ENCODE measurements around the gene GATA2. TPM values are rescaled to one million over a fixed set of nuclear protein-coding genes. Genes with fewer than 3 reads are reported as not detected.
A peak's percentile ranks its signal among the peaks of the same experiment; 100 is the strongest.

Gene GATA2
- total and polyA plus RNA-seq, 2 of the 13 experiments (the other 11 are each of a cell fraction or from before 2014, with no cell fraction given) = 3.5 to 6.2 TPM

DNA sequence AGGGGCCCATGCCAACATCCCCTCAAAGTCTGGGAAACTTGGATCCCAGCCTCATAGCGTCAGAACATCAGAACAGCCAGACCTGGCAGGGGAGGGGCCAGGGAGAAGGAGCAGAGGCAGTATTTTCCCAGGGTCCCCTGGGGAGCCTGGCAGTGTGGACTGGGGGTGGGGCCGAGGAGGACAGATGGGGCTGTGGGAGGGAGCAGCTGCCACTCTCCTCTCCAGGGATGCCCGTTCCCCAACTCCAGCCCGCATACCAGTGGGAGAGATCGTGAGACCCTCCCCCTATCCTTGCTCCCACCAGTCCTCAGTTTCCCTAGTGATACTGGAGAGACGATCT is 19.9 kb downstream of the GATA2 start (continued):
- TF ChIP-seq, protein P1, sequence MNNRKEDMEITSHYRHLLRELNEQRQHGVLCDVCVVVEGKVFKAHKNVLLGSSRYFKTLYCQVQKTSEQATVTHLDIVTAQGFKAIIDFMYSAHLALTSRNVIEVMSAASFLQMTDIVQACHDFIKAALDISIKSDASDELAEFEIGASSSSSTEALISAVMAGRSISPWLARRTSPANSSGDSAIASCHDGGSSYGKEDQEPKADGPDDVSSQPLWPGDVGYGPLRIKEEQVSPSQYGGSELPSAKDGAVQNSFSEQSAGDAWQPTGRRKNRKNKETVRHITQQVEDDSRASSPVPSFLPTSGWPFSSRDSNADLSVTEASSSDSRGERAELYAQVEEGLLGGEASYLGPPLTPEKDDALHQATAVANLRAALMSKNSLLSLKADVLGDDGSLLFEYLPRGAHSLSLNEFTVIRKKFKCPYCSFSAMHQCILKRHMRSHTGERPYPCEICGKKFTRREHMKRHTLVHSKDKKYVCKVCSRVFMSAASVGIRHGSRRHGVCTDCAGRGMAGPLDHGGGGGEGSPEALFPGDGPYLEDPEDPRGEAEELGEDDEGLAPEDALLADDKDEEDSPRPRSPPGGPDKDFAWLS (CRISPR knock-in tag; IDR thresholded peaks at IDR 0.05; ENCODE audit: borderline replicate concordance) = no peak
- TF ChIP-seq, protein P2, sequence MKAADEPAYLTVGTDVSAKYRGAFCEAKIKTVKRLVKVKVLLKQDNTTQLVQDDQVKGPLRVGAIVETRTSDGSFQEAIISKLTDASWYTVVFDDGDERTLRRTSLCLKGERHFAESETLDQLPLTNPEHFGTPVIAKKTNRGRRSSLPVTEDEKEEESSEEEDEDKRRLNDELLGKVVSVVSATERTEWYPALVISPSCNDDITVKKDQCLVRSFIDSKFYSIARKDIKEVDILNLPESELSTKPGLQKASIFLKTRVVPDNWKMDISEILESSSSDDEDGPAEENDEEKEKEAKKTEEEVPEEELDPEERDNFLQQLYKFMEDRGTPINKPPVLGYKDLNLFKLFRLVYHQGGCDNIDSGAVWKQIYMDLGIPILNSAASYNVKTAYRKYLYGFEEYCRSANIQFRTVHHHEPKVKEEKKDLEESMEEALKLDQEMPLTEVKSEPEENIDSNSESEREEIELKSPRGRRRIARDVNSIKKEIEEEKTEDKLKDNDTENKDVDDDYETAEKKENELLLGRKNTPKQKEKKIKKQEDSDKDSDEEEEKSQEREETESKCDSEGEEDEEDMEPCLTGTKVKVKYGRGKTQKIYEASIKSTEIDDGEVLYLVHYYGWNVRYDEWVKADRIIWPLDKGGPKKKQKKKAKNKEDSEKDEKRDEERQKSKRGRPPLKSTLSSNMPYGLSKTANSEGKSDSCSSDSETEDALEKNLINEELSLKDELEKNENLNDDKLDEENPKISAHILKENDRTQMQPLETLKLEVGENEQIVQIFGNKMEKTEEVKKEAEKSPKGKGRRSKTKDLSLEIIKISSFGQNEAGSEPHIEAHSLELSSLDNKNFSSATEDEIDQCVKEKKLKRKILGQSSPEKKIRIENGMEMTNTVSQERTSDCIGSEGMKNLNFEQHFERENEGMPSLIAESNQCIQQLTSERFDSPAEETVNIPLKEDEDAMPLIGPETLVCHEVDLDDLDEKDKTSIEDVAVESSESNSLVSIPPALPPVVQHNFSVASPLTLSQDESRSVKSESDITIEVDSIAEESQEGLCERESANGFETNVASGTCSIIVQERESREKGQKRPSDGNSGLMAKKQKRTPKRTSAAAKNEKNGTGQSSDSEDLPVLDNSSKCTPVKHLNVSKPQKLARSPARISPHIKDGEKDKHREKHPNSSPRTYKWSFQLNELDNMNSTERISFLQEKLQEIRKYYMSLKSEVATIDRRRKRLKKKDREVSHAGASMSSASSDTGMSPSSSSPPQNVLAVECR (CRISPR knock-in tag; IDR thresholded peaks at IDR 0.05; ENCODE audit: borderline replicate concordance) = no peak
- no peak for TF ChIP-seq CCAR2 (optimal IDR thresholded peaks at IDR 0.05; ENCODE audit: low read depth, low read length)
- no peak for TF ChIP-seq SCMH1 (CRISPR knock-in tag; IDR thresholded peaks at IDR 0.05; ENCODE audit: borderline replicate concordance)

DNA sequence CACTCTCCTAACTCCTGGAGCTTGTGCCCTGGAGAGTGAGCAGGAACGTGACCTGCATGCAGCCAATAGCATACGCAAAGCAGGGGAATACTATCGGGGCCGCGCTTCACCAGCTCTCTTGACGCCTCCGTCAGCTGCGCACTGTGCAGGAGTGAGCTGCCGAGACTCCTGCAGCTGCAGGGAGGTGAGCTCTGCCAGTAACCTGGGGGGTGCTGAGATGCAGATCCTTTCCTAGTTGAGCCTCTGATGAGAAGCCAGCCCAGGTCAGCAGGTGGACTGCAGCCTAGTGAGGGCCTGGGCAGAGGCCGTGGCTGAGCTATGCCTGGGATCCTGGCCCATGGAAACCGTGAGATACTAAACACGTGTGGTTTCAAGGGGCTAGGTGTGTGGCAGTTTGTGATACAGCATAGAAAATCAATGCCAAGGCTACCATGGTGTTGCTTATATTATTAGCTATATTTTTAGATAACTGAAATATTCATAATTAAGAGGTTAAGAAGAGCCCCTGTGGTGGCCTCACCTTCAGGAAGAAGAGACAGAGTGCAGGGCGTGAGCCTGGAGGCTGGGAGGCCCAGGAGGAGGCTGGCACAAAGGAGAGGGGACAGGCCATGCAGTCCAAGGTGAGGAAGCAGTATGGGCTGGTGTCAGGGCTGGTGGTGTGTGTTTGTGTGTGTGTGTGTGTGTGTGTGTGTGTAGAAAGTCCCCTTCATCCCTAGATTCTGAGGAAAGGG is 20.4 kb downstream of the GATA2 start:
- no peak overlapping the region for H3K27ac ChIP-seq (ENCODE audit: extremely low read length, insufficient read depth, low read length)
- H3K36me3 ChIP-seq (replicated peaks in 1 of 2; ENCODE audit: control insufficient read depth in 1 of 2, insufficient read depth in 2 of 2, low read length in 2 of 2) = no peaks in the 10 kb centered on the region
- H3K4me3 ChIP-seq (replicated peaks in 1 of 3; ENCODE audit: insufficient read depth in 1 of 3, low read depth in 2 of 3, low read length in 3 of 3) = no peak overlapping the region
- 5% methylated on average over 4 of the region's 13 CpGs for WGBS (ENCODE audit: low lambda C conversion rate)
- ATAC-seq = peak; percentile 12; the same call in 2 of the 3 replicates
- in situ Hi-C loops (cut with HindIII; ENCODE audit: extremely low pct_ligation_motif_present, low pct_unique_long_range_greater_than_20kb) = no loop called here
- intact Hi-C loops (cut with micrococcal nuclease; ENCODE audit: unreplicated experiment) = no loop called here
- H3K27me3 ChIP-seq (ENCODE audit: control insufficient read depth in 1 of 2, insufficient read depth in 2 of 2, low read length in 2 of 2) = peaks cover 12 to 85% of the 10 kb centered on the region in 2 experiments
- DNase-seq (ENCODE audit: low spot score) = no peak
- no peaks in the 10 kb centered on the region for H3K79me2 ChIP-seq (ENCODE audit: insufficient read depth, low read length)
- H2AFZ ChIP-seq (ENCODE audit: low read length) = no peak overlapping the region
- ChIA-PET POLR2A (no interaction called here), CTCF (ENCODE audit: low intra/inter-chr PET ratio, low total read pairs) (no interaction called here)
- FAIRE-seq = no peak
- TF ChIP-seq NFATC3 (CRISPR knock-in tag; IDR thresholded peaks at IDR 0.05) (no peak), NR1H2 (CRISPR knock-in tag; IDR thresholded peaks at IDR 0.05; ENCODE audit: borderline replicate concordance, low read depth) (no peak), GPN1 (CRISPR knock-in tag; IDR thresholded peaks at IDR 0.05; ENCODE audit: borderline replicate concordance) (no peak), ZNF12 (CRISPR knock-in tag; IDR thresholded peaks at IDR 0.05) (no peak), CBX1 (IDR thresholded peaks at IDR 0.05; ENCODE audit: low read depth) (no peak), CBX2 (IDR thresholded peaks at IDR 0.05; ENCODE audit: low read depth, low read length) (no peak), CBX2 (CRISPR knock-in tag; IDR thresholded peaks at IDR 0.05; ENCODE audit: low read depth) (no peak), ZBTB8A (CRISPR knock-in tag; IDR thresholded peaks at IDR 0.05; ENCODE audit: borderline replicate concordance, low read depth) (no peak), NKX3-1 (CRISPR knock-in tag; IDR thresholded peaks at IDR 0.05) (no peak)
- H3K9me3 ChIP-seq (ENCODE audit: low read length) = no peaks in the 10 kb centered on the region
- no peak overlapping the region for H3K4me2 ChIP-seq (ENCODE audit: low read depth, low read length)
- no peak overlapping the region for H3K9ac ChIP-seq (ENCODE audit: insufficient read depth, low read depth, low read length)
- no peaks in the 10 kb centered on the region for H3K4me1 ChIP-seq (ENCODE audit: insufficient read depth, low read length)
- BruUV-seq (replicated peaks) = no TSS peak
- H4K20me1 ChIP-seq (ENCODE audit: insufficient read depth, low read length) = no peaks in the 10 kb centered on the region
